GM12878 (cell line): ENCODE measurements around the gene LAMP1. TPM values are rescaled to one million over a fixed set of nuclear protein-coding genes. Genes with fewer than 3 reads are reported as not detected.

Source experiments
- ATAC-seq: fragments of 200-7000 bp; cut with Tn5 transposase; 3 replicates; pipeline ENCODE4 v1.9.1; 2020; ENCODE audit warnings: mild to moderate bottlenecking, moderate library complexity
- BruUV-seq: library from RNA; stranded (reverse); fragments of 400-500 nt; replicated peaks from 2 replicates; lab custom pipeline; 2021; lab: Mats Ljungman, UMichigan
- CTCF ChIA-PET: fragments of 300-600 bp; sonication (Branson Sonifier 250); formaldehyde crosslinking; extraction: SDS; loops from one replicate; lab custom pipeline; 2021; ENCODE audit warnings: inconsistent platforms; lab: Yijun Ruan, JAX
- POLR2A ChIA-PET: fragments of 350-600 bp; formaldehyde crosslinking; extraction: SDS; loops from one replicate; lab custom pipeline; 2021; ENCODE audit warnings: inconsistent platforms; lab: Charles Lee
- RAD21 ChIA-PET: fragments of 300-600 bp; sonication (Branson Sonifier 250); formaldehyde crosslinking; loops from one replicate; lab custom pipeline; 2023; ENCODE audit warnings: antibody characterized with exemption; ENCODE audit not compliant: unreplicated experiment; lab: Charles Lee
- SMC1A ChIA-PET: fragments of 300-600 bp; sonication (Branson Sonifier 250); formaldehyde crosslinking; loops from one replicate; lab custom pipeline; 2023; ENCODE audit not compliant: unreplicated experiment, uncharacterized antibody; lab: Charles Lee
- DNase-seq: peaks from one replicate; pipeline ENCODE4 v3.0.0-alpha.2; 2011; ENCODE audit warnings: low read depth, low spot score
- FAIRE-seq: peaks from 3 replicates; lab custom pipeline; 2011; peaks lifted over from hg19 to GRCh38; lab: Jason Lieb, UNC
- H2AFZ ChIP-seq: 2 replicates; pipeline ENCODE4 v1.6.0; 2011; ENCODE audit warnings: low read depth, low read length, control low read depth; ENCODE audit not compliant: control insufficient read depth
- H3K27ac ChIP-seq: 2 replicates; pipeline ENCODE4 v1.5.1; 2011; ENCODE audit warnings: control low read depth; ENCODE audit not compliant: control insufficient read depth, insufficient read depth
- H3K27me3 ChIP-seq, 2 experiments: replicated peaks in 1 of 2; 2 replicates each; pipeline versions ENCODE4 v1.6.0 to v1.6.1; 2011; ENCODE audit warnings: low read length in 1 of 2; ENCODE audit not compliant: control insufficient read depth in 2 of 2, insufficient read depth in 2 of 2
- H3K36me3 ChIP-seq, 2 experiments: 2 replicates each; pipeline ENCODE4 v1.5.1; 2011; ENCODE audit warnings: low read length in 1 of 2; ENCODE audit not compliant: control insufficient read depth in 2 of 2, insufficient read depth in 2 of 2
- H3K4me1 ChIP-seq: 2 replicates; pipeline ENCODE4 v1.6.1; 2011; ENCODE audit warnings: mild to moderate bottlenecking, low read length, moderate library complexity, mixed read lengths; ENCODE audit not compliant: control insufficient read depth, insufficient read depth
- H3K4me2 ChIP-seq: 2 replicates; pipeline ENCODE4 v1.6.0; 2011; ENCODE audit warnings: control low read depth; ENCODE audit not compliant: control insufficient read depth, insufficient read depth
- H3K4me3 ChIP-seq: fragments of 200-600 bp; sonication (generic); 2 replicates; pipeline ENCODE4 v1.5.1; 2016
- H3K79me2 ChIP-seq: 2 replicates; pipeline ENCODE4 v1.6.0; 2011; ENCODE audit warnings: low read length; ENCODE audit not compliant: control insufficient read depth, insufficient read depth
- H3K9ac ChIP-seq: 2 replicates; pipeline ENCODE4 v1.8.0; 2011; ENCODE audit warnings: low read length, control low read depth, mixed read lengths; ENCODE audit not compliant: control insufficient read depth, insufficient read depth
- H3K9me3 ChIP-seq: replicated peaks from 3 replicates; pipeline ENCODE4 v1.5.1; 2011; ENCODE audit warnings: mild to moderate bottlenecking, low read length; ENCODE audit not compliant: control insufficient read depth, insufficient read depth
- H4K20me1 ChIP-seq: 2 replicates; pipeline ENCODE4 v1.6.0; 2011; ENCODE audit not compliant: control insufficient read depth, insufficient read depth
- ASH2L ChIP-seq: fragments of 300-600, 200-600 bp; sonication (generic); IDR thresholded peaks from 2 replicates; pipeline ENCODE4 v1.6.1; 2017; ENCODE audit warnings: low read depth, mild to moderate bottlenecking, borderline replicate concordance
- CEBPB ChIP-seq, 2 experiments: fragments of 150-350 bp in 1 of 2; IDR thresholded peaks; 2 replicates each; pipeline ENCODE4 v1.6.1; 2012 to 2014; ENCODE audit warnings: low read depth in 2 of 2, low read length in 2 of 2, borderline replicate concordance in 1 of 2, inconsistent platforms in 1 of 2
- HCFC1 ChIP-seq: fragments of 150-350 bp; IDR thresholded peaks from 2 replicates; pipeline ENCODE4 v1.6.1; 2014; ENCODE audit warnings: low read length
- NR2C2 ChIP-seq: IDR thresholded peaks from 2 replicates; pipeline ENCODE4 v1.6.1; 2011; ENCODE audit warnings: borderline replicate concordance, low read depth; ENCODE audit not compliant: control insufficient read depth, insufficient read length
- POU2F2 ChIP-seq: IDR thresholded peaks from 3 replicates; pipeline ENCODE4 v1.6.1; 2011; ENCODE audit warnings: low read depth, mild to moderate bottlenecking, low read length, borderline replicate concordance
- RAD21 ChIP-seq: IDR thresholded peaks from 2 replicates; pipeline ENCODE4 v1.6.1; 2011; ENCODE audit warnings: mild to moderate bottlenecking, low read depth, low read length, moderate library complexity; ENCODE audit not compliant: insufficient read depth
- RB1 ChIP-seq: fragments of 450-650 bp; formaldehyde crosslinking; IDR thresholded peaks from 2 replicates; pipeline ENCODE4 v1.6.1; 2017; ENCODE audit warnings: mild to moderate bottlenecking, borderline replicate concordance
- SUZ12 ChIP-seq: fragments of 200-600 bp; sonication (generic); IDR thresholded peaks from one replicate; pipeline ENCODE4 v1.6.1; 2018; ENCODE audit warnings: antibody characterized with exemption, mild to moderate bottlenecking; ENCODE audit not compliant: unreplicated experiment
- TCF12 ChIP-seq: IDR thresholded peaks from 2 replicates; pipeline ENCODE4 v1.6.1; 2011; ENCODE audit warnings: low read depth, mild to moderate bottlenecking, low read length
- TCF3 ChIP-seq: IDR thresholded peaks from 2 replicates; pipeline ENCODE4 v1.6.1; 2012; ENCODE audit warnings: low read depth, mild to moderate bottlenecking, low read length, borderline replicate concordance; ENCODE audit not compliant: insufficient read depth
- YY1 ChIP-seq: IDR thresholded peaks from 2 replicates; pipeline ENCODE4 v1.6.1; 2011; ENCODE audit warnings: low read depth, mild to moderate bottlenecking, low read length
- ZNF217 ChIP-seq: fragments of 450-650 bp; IDR thresholded peaks from 2 replicates; pipeline ENCODE4 v1.6.1; 2017; ENCODE audit warnings: antibody characterized with exemption, mild to moderate bottlenecking
- WGBS: methylation state at CpG from one replicate; pipeline ENCODE4 v1.1.6; 2016; ENCODE audit warnings: low lambda C conversion rate; ENCODE audit not compliant: insufficient replicate concordance, insufficient coverage; ENCODE audit errors: missing lambda C conversion rate; 5-methylcytosine and 5-hydroxymethylcytosine counted together
- in situ Hi-C: fragments of 300-500 bp; cut with MboI; formaldehyde crosslinking; loops from 9 replicates; pipeline ENCODE4 v1.14.3; 2018; ENCODE audit warnings: mixed read lengths
- intact Hi-C: fragments of 100-400 bp; cut with micrococcal nuclease; formaldehyde crosslinking; loops from one replicate; pipeline ENCODE4 v1.14.2; 2022; ENCODE audit not compliant: unreplicated experiment
- polyA plus RNA-seq, 11 experiments: library from polyadenylated mRNA; depleted of rRNA in 4 of 11; unstranded in 6 of 11; stranded (reverse) in 5 of 11; fragments of >200 nt; fragmentation: Nextera tagmentation in 4 of 11; fragmentation: Illumina TruSeq in 1 of 11; extraction: Ambion mirVana in 4 of 11; extraction: Trizol in 1 of 11; gene quantifications; 1 replicate in 1 of 11; 2 replicates in 10 of 11; pipeline versions ENCODE4 v1.2.1 to v1.2.3, GENCODE V29; 2011 to 2016; ENCODE audit warnings: inconsistent platforms in 2 of 11, missing spikeins in 2 of 11, low read depth in 1 of 11
- total RNA-seq, 4 experiments: library from RNA; depleted of rRNA in 3 of 4; stranded (reverse); fragments of >200 nt in 3 of 4; fragmentation: Illumina TruSeq in 1 of 4; extraction: Trizol in 1 of 4; gene quantifications; 2 replicates each; pipeline versions ENCODE4 v1.2.1 to v1.2.3, GENCODE V29; 2013 to 2021
- TF ChIP-seq, protein P1 (sequence below): fragments of 450-650 bp; IDR thresholded peaks from 2 replicates; pipeline ENCODE4 v1.6.1; 2016; ENCODE audit warnings: mild to moderate bottlenecking, moderate library complexity, borderline replicate concordance
- TF ChIP-seq, protein P2 (sequence below): fragments of 150-350 bp; IDR thresholded peaks from 2 replicates; pipeline ENCODE4 v1.6.1; 2016; ENCODE audit warnings: low read depth, low read length
- TF ChIP-seq, protein P3 (sequence below): IDR thresholded peaks from 2 replicates; pipeline ENCODE4 v1.6.1; 2011; ENCODE audit warnings: low read depth, low read length, improper control_type of control experiment, borderline replicate concordance
- TF ChIP-seq, protein P4 (sequence below): fragments of 450-650 bp; IDR thresholded peaks from 2 replicates; pipeline ENCODE4 v1.6.1; 2014; ENCODE audit warnings: mild to moderate bottlenecking

The LAMP1 gene
- total and polyA plus RNA-seq, 10 of the 15 experiments (the other 5 are each of a cell fraction or from before 2014, with no cell fraction given), result 2.5 to 83.0 (median 32.7) TPM

DNA sequence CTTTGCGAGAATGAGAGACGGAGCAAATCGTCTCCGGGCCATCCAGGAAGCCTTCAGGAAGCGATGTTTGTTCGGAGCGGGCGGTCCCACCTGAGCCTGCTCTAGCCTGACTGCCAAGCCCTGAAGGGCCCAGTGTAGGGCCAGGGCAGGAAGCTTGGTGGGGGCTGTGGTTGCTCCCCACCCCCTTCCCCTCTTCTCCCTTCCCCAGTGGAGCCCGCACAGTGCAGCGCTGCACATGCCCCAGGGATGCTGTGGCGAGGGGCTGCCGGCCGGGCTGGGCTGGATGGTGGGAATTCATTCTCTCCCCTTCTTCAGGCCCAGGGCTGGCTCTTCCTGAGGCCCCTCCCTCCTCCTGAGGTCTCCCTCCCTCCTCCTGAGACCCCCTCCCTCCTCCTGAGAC lies 74.0 kb downstream of the LAMP1 start:
- in situ Hi-C loops (no loop called here), intact Hi-C loops (no loop called here)
- 87% methylated on average over 8 of the region's 13 CpGs for WGBS
- no peaks in the 10 kb centered on the region for H4K20me1 ChIP-seq
- H3K4me1 ChIP-seq, result no peaks in the 10 kb centered on the region
- no peak overlapping the region for H2AFZ ChIP-seq
- ChIA-PET SMC1A (no interaction called here), CTCF (no interaction called here), POLR2A (no interaction called here), RAD21 (no interaction called here)
- H3K27ac ChIP-seq, result no peak overlapping the region
- no peak for FAIRE-seq
- no peak overlapping the region for H3K4me3 ChIP-seq
- H3K36me3 ChIP-seq, result no peaks in the 10 kb centered on the region
- no peak overlapping the region for H3K4me2 ChIP-seq
- no peak for ATAC-seq
- H3K79me2 ChIP-seq, result no peaks in the 10 kb centered on the region
- H3K9me3 ChIP-seq, result no peaks in the 10 kb centered on the region
- H3K9ac ChIP-seq, result no peak overlapping the region
- DNase-seq, result no peak
- no peaks in the 10 kb centered on the region for H3K27me3 ChIP-seq
- BruUV-seq, result no TSS peak
- TF ChIP-seq ZNF217 (no peak), ASH2L (no peak), RAD21 (no peak), YY1 (no peak), HCFC1 (no peak), CEBPB (IDR thresholded peaks at IDR 0.05; ENCODE audit: borderline replicate concordance in 1 of 2, low read depth in 2 of 2, low read length in 2 of 2) (no peak), SUZ12 (no peak), NR2C2 (no peak), TCF12 (no peak), POU2F2 (no peak), RB1 (no peak), TCF3 (no peak)
- TF ChIP-seq, protein P1, sequence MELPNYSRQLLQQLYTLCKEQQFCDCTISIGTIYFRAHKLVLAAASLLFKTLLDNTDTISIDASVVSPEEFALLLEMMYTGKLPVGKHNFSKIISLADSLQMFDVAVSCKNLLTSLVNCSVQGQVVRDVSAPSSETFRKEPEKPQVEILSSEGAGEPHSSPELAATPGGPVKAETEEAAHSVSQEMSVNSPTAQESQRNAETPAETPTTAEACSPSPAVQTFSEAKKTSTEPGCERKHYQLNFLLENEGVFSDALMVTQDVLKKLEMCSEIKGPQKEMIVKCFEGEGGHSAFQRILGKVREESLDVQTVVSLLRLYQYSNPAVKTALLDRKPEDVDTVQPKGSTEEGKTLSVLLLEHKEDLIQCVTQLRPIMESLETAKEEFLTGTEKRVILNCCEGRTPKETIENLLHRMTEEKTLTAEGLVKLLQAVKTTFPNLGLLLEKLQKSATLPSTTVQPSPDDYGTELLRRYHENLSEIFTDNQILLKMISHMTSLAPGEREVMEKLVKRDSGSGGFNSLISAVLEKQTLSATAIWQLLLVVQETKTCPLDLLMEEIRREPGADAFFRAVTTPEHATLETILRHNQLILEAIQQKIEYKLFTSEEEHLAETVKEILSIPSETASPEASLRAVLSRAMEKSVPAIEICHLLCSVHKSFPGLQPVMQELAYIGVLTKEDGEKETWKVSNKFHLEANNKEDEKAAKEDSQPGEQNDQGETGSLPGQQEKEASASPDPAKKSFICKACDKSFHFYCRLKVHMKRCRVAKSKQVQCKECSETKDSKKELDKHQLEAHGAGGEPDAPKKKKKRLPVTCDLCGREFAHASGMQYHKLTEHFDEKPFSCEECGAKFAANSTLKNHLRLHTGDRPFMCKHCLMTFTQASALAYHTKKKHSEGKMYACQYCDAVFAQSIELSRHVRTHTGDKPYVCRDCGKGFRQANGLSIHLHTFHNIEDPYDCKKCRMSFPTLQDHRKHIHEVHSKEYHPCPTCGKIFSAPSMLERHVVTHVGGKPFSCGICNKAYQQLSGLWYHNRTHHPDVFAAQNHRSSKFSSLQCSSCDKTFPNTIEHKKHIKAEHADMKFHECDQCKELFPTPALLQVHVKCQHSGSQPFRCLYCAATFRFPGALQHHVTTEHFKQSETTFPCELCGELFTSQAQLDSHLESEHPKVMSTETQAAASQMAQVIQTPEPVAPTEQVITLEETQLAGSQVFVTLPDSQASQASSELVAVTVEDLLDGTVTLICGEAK, result no peak
- TF ChIP-seq, protein P2, sequence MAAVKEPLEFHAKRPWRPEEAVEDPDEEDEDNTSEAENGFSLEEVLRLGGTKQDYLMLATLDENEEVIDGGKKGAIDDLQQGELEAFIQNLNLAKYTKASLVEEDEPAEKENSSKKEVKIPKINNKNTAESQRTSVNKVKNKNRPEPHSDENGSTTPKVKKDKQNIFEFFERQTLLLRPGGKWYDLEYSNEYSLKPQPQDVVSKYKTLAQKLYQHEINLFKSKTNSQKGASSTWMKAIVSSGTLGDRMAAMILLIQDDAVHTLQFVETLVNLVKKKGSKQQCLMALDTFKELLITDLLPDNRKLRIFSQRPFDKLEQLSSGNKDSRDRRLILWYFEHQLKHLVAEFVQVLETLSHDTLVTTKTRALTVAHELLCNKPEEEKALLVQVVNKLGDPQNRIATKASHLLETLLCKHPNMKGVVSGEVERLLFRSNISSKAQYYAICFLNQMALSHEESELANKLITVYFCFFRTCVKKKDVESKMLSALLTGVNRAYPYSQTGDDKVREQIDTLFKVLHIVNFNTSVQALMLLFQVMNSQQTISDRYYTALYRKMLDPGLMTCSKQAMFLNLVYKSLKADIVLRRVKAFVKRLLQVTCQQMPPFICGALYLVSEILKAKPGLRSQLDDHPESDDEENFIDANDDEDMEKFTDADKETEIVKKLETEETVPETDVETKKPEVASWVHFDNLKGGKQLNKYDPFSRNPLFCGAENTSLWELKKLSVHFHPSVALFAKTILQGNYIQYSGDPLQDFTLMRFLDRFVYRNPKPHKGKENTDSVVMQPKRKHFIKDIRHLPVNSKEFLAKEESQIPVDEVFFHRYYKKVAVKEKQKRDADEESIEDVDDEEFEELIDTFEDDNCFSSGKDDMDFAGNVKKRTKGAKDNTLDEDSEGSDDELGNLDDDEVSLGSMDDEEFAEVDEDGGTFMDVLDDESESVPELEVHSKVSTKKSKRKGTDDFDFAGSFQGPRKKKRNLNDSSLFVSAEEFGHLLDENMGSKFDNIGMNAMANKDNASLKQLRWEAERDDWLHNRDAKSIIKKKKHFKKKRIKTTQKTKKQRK, result no peak
- TF ChIP-seq, protein P3, sequence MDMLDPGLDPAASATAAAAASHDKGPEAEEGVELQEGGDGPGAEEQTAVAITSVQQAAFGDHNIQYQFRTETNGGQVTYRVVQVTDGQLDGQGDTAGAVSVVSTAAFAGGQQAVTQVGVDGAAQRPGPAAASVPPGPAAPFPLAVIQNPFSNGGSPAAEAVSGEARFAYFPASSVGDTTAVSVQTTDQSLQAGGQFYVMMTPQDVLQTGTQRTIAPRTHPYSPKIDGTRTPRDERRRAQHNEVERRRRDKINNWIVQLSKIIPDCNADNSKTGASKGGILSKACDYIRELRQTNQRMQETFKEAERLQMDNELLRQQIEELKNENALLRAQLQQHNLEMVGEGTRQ, result no peak
- TF ChIP-seq, protein P4, sequence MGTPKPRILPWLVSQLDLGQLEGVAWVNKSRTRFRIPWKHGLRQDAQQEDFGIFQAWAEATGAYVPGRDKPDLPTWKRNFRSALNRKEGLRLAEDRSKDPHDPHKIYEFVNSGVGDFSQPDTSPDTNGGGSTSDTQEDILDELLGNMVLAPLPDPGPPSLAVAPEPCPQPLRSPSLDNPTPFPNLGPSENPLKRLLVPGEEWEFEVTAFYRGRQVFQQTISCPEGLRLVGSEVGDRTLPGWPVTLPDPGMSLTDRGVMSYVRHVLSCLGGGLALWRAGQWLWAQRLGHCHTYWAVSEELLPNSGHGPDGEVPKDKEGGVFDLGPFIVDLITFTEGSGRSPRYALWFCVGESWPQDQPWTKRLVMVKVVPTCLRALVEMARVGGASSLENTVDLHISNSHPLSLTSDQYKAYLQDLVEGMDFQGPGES, result no peak
